Hepatocyte (in vitro differentiated cells): ENCODE measurements around the gene ZNF697.

Source experiments
- EZH2 ChIP-seq: fragments of 200-600 bp; sonication (generic); IDR thresholded peaks from 2 replicates; pipeline ENCODE4 v1.6.1; 2016; ENCODE audit warnings: antibody characterized with exemption, mild to moderate bottlenecking, borderline replicate concordance
- EZH2phosphoT487 ChIP-seq: fragments of 200-600 bp; sonication (generic); IDR thresholded peaks from one replicate; pipeline ENCODE4 v1.6.1; 2018; ENCODE audit warnings: antibody characterized with exemption, mild to moderate bottlenecking, low read depth, moderate library complexity; ENCODE audit not compliant: unreplicated experiment, severe bottlenecking

GRCh38 chr1:119647228-119647733 is 785 bp downstream of the ZNF697 start:
- TF ChIP-seq EZH2 (no peak), EZH2phosphoT487 (no peak)
